PC-9 (cell line): ENCODE results near the gene RAB3C. TPM values are rescaled to one million over a fixed set of nuclear protein-coding genes. Genes with fewer than 3 reads are reported as not detected.

ENCODE experiments used
- BruUV-seq: library from RNA; stranded (reverse); fragments of 400-500 nt; replicated peaks from 2 replicates; lab custom pipeline; 2021; lab: Mats Ljungman, UMichigan
- CTCF ChIA-PET: fragments of 300-600 bp; sonication (Branson Sonifier 250); formaldehyde crosslinking; loops from one replicate; lab custom pipeline; 2022; ENCODE audit warnings: antibody characterized with exemption; lab: Charles Lee
- POLR2A ChIA-PET: fragments of 300-600 bp; sonication (Branson Sonifier 250); formaldehyde crosslinking; loops from one replicate; lab custom pipeline; 2022; ENCODE audit warnings: antibody characterized with exemption; ENCODE audit not compliant: unreplicated experiment; lab: Charles Lee
- DNase-seq, 2 experiments: peaks; one replicate each; pipeline versions ENCODE4 v3.0.0 to v3.0.0-alpha.2; 2015 to 2022; ENCODE audit warnings: mixed read lengths in 1 of 2
- H2AFZ ChIP-seq: fragments of 200-600 bp; sonication (generic); 2 replicates; pipeline ENCODE4 v1.8.1; 2017; ENCODE audit warnings: antibody characterized with exemption
- H3F3A ChIP-seq: fragments of 200-600 bp; sonication (generic); 2 replicates; pipeline ENCODE4 v1.8.1; 2017; ENCODE audit warnings: antibody characterized with exemption, mild to moderate bottlenecking, low read depth; ENCODE audit not compliant: insufficient read depth
- H3K27ac ChIP-seq: fragments of 200-600 bp; sonication (generic); 2 replicates; pipeline ENCODE4 v1.6.1; 2016; ENCODE audit warnings: mixed run types
- H3K27me3 ChIP-seq: fragments of 200-600 bp; sonication (generic); 2 replicates; pipeline ENCODE4 v1.6.1; 2016; ENCODE audit warnings: low read depth, mixed run types; ENCODE audit not compliant: insufficient read depth
- H3K36me3 ChIP-seq: fragments of 200-600 bp; sonication (generic); 2 replicates; pipeline ENCODE4 v1.6.1; 2016; ENCODE audit warnings: low read depth, mixed run types
- H3K4me1 ChIP-seq: fragments of 200-600 bp; sonication (generic); replicated peaks from 2 replicates; pipeline ENCODE4 v1.6.1; 2016; ENCODE audit warnings: mixed run types; ENCODE audit not compliant: insufficient read depth
- H3K4me2 ChIP-seq: fragments of 200-600 bp; sonication (generic); 2 replicates; pipeline ENCODE4 v1.6.1; 2017; ENCODE audit warnings: mixed run types
- H3K4me3 ChIP-seq: fragments of 200-600 bp; sonication (generic); 2 replicates; pipeline ENCODE4 v1.6.1; 2016; ENCODE audit warnings: mixed run types
- H3K79me2 ChIP-seq: fragments of 200-600 bp; sonication (generic); 2 replicates; pipeline ENCODE4 v1.6.1; 2017; ENCODE audit warnings: low read depth, mixed run types
- H3K9me2 ChIP-seq: fragments of 200-600 bp; sonication (generic); 2 replicates; pipeline ENCODE4 v1.8.1; 2017; ENCODE audit warnings: mild to moderate bottlenecking; ENCODE audit not compliant: insufficient read depth
- H3K9me3 ChIP-seq: fragments of 200-600 bp; sonication (generic); 2 replicates; pipeline ENCODE4 v1.8.1; 2016; ENCODE audit warnings: low read depth; ENCODE audit not compliant: insufficient read depth
- H4K20me1 ChIP-seq: fragments of 200-600 bp; sonication (generic); 2 replicates; pipeline ENCODE4 v1.8.1; 2017; ENCODE audit not compliant: insufficient read depth
- CTCF ChIP-seq: fragments of 200-600 bp; sonication (generic); conservative IDR thresholded peaks from 2 replicates; pipeline ENCODE4 v1.6.1; 2017; ENCODE audit warnings: mixed run types, antibody characterized with exemption, mild to moderate bottlenecking, moderate library complexity
- EZH2 ChIP-seq: fragments of 200-600 bp; sonication (generic); IDR thresholded peaks from 2 replicates; pipeline ENCODE4 v1.8.0; 2017; ENCODE audit warnings: antibody characterized with exemption, low read depth
- intact Hi-C: fragments of 100-400 bp; cut with micrococcal nuclease; formaldehyde crosslinking; loops from one replicate; pipeline ENCODE4 v1.10.0; 2022; ENCODE audit not compliant: unreplicated experiment
- total RNA-seq: library from RNA; stranded (reverse); gene quantifications from 2 replicates; pipeline ENCODE4 v1.2.3, GENCODE V29; 2021

RAB3C gene
- total RNA-seq, 1 experiment from 2014 or later = not detected

- POLR2A ChIA-PET = no interaction called here
- H3K4me1 ChIP-seq = peaks cover 18% of the 10 kb centered on the region
- no peak overlapping the region for H3K27ac ChIP-seq
Observed at GRCh38 chr5:58890265-58890664, 307.4 kb downstream of the RAB3C start.

GRCh38 chr5:58890701-58891085 lies 307.8 kb downstream of the RAB3C start:
- no peaks in the 10 kb centered on the region for H3K36me3 ChIP-seq
- POLR2A ChIA-PET = interaction anchor here (0.6 kb wide), 1 partner anchor 493 kb away, joined by 3 read pairs; no protein-coding TSS in a partner anchor
- no peak overlapping the region for H3K4me3 ChIP-seq
- H4K20me1 ChIP-seq = no peaks in the 10 kb centered on the region
- H3K9me2 ChIP-seq = no peaks in the 10 kb centered on the region
- H3K4me2 ChIP-seq = peak overlapping the region; percentile 90
- H3K27me3 ChIP-seq = no peaks in the 10 kb centered on the region
- no peak for DNase-seq
- intact Hi-C loops = loop anchor here (1.0 kb wide), 5 partner anchors 117 to 910 kb away; no protein-coding TSS in a partner anchor
- TF ChIP-seq CTCF (no peak), EZH2 (no peak)
- no peak overlapping the region for H2AFZ ChIP-seq
- H3K79me2 ChIP-seq = no peaks in the 10 kb centered on the region
- BruUV-seq = no TSS peak
- peaks cover 18% of the 10 kb centered on the region for H3K4me1 ChIP-seq
- CTCF ChIA-PET = interaction anchor here (0.8 kb wide), 1 partner anchor 116 kb away, joined by 3 read pairs; no protein-coding TSS in a partner anchor
- peaks cover 14% of the 10 kb centered on the region; the same call in 1 of the 2 replicates for H3F3A ChIP-seq
- no peak overlapping the region for H3K27ac ChIP-seq
- no peaks in the 10 kb centered on the region for H3K9me3 ChIP-seq

More at GRCh38 chr5:58890265-58890664, 307.4 kb downstream of the RAB3C start:
- intact Hi-C loops = no loop called here
- Histone ChIP-seq H3F3A (peaks cover 14% of the 10 kb centered on the region; the same call in 1 of the 2 replicates), H2AFZ (no peak overlapping the region), H3K9me3 (no peaks in the 10 kb centered on the region), H3K27me3 (no peaks in the 10 kb centered on the region), H3K9me2 (no peaks in the 10 kb centered on the region), H3K36me3 (no peaks in the 10 kb centered on the region), H3K79me2 (no peaks in the 10 kb centered on the region), H3K4me3 (no peak overlapping the region), H4K20me1 (no peaks in the 10 kb centered on the region), H3K4me2 (no peak overlapping the region)
- no peak for TF ChIP-seq EZH2
- no peak for TF ChIP-seq CTCF
- CTCF ChIA-PET = interaction anchor here (0.7 kb wide), 1 partner anchor 481 kb away, joined by 6 read pairs; no protein-coding TSS in a partner anchor
- BruUV-seq = no TSS peak
- no peak for DNase-seq

GRCh38 chr5:58891086-58891970 lies 308.5 kb downstream of the RAB3C start:
- H2AFZ ChIP-seq = peak overlapping the region; percentile 70
- ChIA-PET POLR2A (interaction anchor here (0.5 to 0.7 kb wide), 4 partner anchors 139 to 1156 kb away, joined by 3 to 9 read pairs (median 3); no protein-coding TSS in a partner anchor), CTCF (interaction anchor here (0.7 to 0.9 kb wide), 5 partner anchors 116 to 1396 kb away, joined by 3 to 9 read pairs (median 5); no protein-coding TSS in a partner anchor)
- H3F3A ChIP-seq = peaks cover 14% of the 10 kb centered on the region; the same call in 1 of the 2 replicates
- peak; percentile 65 to 69 for DNase-seq
- intact Hi-C loops = loop anchor here (1.0 kb wide), 5 partner anchors 116 to 909 kb away; no protein-coding TSS in a partner anchor
- H3K4me1 ChIP-seq = peaks cover 18% of the 10 kb centered on the region
- peak overlapping the region; percentile 48; the same call in 1 of the 2 replicates for H3K27ac ChIP-seq
- TF ChIP-seq EZH2 (no peak), CTCF (peak; percentile 85)
- no peaks in the 10 kb centered on the region for H3K9me2 ChIP-seq
- H3K79me2 ChIP-seq = no peaks in the 10 kb centered on the region
- no peaks in the 10 kb centered on the region for H4K20me1 ChIP-seq
- H3K36me3 ChIP-seq = no peaks in the 10 kb centered on the region
- H3K9me3 ChIP-seq = no peaks in the 10 kb centered on the region
- peak overlapping the region; percentile 90 for H3K4me2 ChIP-seq
- no TSS peak for BruUV-seq
- H3K4me3 ChIP-seq = peak overlapping the region; percentile 44; the same call in 1 of the 2 replicates
- no peaks in the 10 kb centered on the region for H3K27me3 ChIP-seq
